ENCODE data around the gene TADA1.

DNA sequence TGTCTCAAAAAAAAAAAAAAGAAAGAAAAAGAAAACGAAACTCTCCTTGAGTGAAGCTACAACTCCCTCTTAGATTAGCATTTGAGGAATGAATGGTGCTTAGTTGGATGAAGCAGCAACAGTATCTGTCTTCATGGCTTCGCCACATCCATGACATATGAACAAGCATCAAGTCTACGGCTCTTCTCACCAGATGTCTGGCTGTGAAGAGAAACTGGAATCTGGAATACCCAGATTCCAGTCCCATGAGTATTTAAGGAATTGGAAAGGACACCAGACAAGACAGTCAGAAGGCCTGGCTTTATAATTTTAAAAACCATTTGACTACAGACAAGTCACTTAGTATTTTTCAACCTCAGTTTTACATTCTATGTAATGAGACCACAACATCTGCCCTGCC is 38.0 kb upstream of the TADA1 start:
- TF ChIP-seq, protein P1, sequence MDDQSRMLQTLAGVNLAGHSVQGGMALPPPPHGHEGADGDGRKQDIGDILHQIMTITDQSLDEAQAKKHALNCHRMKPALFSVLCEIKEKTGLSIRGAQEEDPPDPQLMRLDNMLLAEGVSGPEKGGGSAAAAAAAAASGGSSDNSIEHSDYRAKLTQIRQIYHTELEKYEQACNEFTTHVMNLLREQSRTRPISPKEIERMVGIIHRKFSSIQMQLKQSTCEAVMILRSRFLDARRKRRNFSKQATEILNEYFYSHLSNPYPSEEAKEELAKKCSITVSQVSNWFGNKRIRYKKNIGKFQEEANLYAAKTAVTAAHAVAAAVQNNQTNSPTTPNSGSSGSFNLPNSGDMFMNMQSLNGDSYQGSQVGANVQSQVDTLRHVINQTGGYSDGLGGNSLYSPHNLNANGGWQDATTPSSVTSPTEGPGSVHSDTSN (IDR thresholded peaks at IDR 0.05) = no peak
- TF ChIP-seq, protein P2, sequence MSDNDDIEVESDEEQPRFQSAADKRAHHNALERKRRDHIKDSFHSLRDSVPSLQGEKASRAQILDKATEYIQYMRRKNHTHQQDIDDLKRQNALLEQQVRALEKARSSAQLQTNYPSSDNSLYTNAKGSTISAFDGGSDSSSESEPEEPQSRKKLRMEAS (IDR thresholded peaks at IDR 0.05; ENCODE audit: low read depth) = no peak
- TF ChIP-seq EZH2phosphoT487 (IDR thresholded peaks at IDR 0.05; ENCODE audit: borderline replicate concordance, low read depth) = no peak

Data from SK-N-SH (cell line).